Amniotic stem cell (primary cell): ENCODE results near the gene ZNF550.
"Not testable (repeated sequence)": the region's sequence is repeated elsewhere in the genome, so short reads cannot be mapped to it uniquely, and the experiment has no call there.

Experiments used
- DNase-seq: peaks from one replicate; lab custom pipeline; 2025; lab: John Stamatoyannopoulos, UW

Gene ZNF550

DNA sequence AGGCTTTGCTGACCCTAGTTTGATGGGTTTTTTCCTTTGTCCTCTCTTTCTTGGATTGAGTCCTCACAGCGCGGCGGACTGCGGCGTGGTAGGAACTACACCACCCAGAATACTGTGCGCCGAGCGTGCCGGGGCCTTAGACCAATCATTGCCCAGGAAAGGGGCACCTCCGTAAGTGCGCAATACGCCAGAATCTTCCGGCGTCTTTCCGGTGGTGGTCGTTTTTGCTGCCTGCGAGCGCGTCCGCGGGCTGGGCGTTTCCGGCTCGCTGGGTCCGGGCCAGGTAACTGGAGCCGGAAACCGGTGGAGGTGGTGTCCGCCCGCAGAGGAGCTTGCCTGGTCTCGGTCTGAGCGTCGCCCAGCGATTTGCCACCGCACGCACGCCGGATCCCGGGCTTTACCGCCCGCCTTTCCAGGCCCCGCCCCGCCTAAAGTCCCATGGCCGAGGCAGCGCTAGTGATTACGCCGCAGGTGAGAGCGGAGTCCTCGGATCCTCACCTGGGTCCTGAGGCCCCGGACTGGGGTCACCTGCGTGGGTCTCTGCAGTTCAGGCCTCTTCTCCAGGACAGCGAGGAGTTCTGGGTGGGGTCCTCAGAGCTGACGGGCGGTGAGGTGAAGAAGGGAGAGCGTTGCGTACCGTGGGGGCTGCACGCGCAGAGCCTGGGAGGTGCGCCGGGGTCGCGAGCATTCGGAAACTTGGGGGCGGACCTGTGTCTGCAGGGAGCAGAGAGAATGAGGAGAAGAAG lies 32.4 kb downstream of the ZNF550 start, which contains the start of gene ZNF549:
Gene ZNF549, plus strand, starts transcription at position 221 of the 746 bp plus-strand sequence. Its CDS starts 218 bp downstream, at position 439.
- DNase-seq: peak; percentile 89

DNA sequence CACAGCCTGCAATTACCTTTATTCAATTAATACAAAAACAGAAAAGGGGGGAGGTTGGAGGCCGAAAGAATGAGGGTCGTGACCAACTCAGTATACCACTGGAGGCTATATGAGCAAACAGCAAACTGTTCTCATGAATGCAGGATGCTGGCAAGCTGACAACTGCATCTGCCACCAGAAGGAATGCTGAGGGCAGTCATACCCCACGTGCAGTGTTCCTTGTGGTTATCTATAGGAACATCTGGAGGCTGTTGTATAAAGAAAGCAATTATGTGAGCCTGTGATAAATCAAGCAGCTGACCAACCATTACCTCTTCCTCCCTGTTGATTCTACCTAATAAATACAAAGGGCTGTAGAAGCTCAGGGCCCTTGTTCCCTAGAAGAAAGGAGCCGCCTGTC lies 41.6 kb downstream of the ZNF550 start:
- DNase-seq: not testable (repeated sequence)

GRCh38 chr19:57515255-57515654 lies 44.4 kb downstream of the ZNF550 start:
- DNase-seq: no peak

GRCh38 chr19:57512845-57513244 lies 46.8 kb downstream of the ZNF550 start:
- no peak for DNase-seq

- no peak for DNase-seq
Measured at GRCh38 chr19:57511484-57511883, 48.2 kb downstream of the ZNF550 start.

DNA sequence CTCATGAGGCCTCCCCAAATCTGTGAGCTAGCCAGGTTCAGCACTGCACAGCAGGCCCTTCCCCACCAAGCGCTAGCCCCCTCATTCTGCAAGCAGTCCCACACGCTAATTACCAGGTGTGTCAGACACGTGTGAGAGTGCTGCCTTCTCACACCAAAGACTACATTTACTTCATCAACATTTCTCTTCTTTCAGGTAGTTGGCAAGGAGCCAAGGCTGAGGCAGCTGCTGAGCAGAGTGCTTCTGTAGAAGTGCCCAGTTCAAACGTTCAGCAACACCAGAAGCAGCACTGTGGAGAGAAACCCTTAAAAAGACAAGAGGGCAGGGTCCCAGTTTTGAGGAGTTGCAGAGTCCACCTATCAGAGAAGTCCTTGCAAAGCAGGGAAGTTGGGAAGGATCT lies 53.5 kb downstream of the ZNF550 start:
- no peak for DNase-seq

- DNase-seq: not testable (repeated sequence)
Measured at GRCh38 chr19:57500400-57500799, 59.3 kb downstream of the ZNF550 start.

DNA sequence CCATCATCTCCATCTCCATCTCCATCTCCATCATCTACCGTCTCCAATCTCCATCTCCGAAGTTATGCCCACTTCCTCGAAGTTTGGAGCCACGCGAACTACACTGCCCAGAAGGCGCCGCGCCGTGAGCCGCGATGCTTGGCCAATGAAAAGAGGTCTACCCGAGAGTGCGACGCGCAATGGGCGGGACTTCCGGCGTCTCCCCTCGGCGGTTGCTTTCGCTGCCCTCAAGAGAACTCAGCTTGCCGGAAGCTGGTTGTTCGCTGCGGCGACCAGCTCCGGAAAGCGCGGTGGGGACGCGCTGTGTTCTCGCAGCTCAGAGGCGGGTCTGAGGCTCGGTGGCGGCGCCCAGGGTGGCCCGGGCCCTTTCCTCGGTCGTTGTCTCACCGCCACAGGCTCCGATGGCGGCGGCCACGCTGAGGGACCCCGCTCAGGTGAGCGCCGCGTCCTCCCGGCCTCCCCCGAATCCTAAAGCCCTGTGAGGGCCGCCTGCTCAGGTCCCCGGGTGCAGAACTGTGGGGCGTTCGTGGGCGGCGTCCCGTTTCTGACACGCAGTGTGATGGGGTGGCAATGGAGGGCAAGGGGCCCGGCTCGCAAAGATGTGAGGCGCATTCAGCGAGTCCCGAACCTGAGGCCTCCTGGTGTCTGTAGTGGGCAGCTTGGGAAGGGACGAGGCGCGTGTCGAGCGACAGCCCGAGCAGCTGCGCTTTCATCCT lies 59.8 kb downstream of the ZNF550 start, which contains the start of gene ZNF773:
Gene ZNF773, plus strand, starts transcription at position 259 of the 716 bp plus-strand sequence. Its CDS starts 143 bp downstream, at position 402.
- DNase-seq: peak; percentile 91

- not testable (repeated sequence) for DNase-seq
Measured at GRCh38 chr19:57499332-57499679, 60.4 kb downstream of the ZNF550 start.

DNA sequence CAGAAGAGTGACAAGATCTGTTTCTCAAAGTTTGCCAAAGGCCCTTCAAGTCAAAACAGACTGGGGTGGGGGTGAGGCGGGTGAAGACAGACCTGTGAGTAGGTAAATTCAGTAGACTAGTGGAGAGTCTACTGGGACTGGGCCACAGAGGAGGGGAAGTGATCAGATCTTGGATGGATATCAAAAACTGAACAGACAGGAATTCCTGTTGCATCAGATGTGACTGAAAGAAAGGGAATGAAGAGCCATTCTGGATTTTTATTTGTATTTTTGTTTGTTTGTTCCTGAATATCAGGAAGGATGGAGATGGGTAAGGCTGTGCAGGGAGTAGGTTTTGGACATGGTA lies 71.4 kb downstream of the ZNF550 start:
- not testable (repeated sequence) for DNase-seq

DNA sequence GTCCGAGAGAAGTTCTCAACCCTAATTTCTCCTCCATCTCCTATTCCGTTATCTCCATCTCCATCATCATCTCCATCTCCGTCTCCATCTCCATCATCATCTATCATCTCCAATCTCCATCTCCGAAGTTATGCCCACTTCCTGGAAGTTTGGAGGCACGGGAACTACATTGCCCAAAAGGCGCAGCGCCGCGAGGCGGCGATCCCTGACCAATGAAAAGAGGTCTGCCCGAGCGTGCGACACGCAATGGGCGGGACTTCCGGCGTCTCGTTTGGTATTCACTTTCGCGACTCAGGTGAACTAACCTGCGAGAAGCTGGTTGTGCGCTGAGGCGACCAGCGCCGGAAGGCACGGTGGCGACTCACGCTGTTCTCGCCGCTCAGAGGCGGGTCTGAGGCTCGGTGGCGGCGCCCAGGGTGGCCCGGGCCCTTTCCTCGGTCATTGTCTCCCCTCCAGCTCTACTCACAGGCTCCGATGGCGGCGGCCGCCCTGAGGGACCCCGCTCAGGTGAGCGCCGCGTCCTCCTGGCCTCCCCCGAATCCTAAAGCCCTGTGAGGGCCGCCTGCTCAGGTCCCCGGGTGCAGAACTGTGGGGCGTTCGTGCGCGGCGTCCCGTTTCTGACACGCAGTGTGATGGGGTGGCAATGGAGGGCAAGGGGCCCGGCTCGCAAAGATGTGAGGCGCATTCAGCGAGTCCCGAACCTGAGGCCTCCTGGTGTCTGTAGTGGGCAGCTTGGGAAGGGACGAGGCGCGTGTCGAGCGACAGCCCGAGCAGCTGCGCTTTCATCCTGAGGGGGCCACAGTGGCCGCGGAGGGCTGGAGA lies 72.0 kb downstream of the ZNF550 start, which contains the start of gene ZNF419:
Gene ZNF419, plus strand, starts transcription at position 274 of the 822 bp plus-strand sequence. Its CDS starts 201 bp downstream, at position 475.
- DNase-seq: peak; percentile 71
